NCI-H526 treated with DMSO at 0.1 percent for 48 hours (cell line): ENCODE results near the gene TRIM32.

Experiments
- DNase-seq: peaks from one replicate; lab custom pipeline; 2025; lab: John Stamatoyannopoulos, UW

TRIM32 gene, protein sequence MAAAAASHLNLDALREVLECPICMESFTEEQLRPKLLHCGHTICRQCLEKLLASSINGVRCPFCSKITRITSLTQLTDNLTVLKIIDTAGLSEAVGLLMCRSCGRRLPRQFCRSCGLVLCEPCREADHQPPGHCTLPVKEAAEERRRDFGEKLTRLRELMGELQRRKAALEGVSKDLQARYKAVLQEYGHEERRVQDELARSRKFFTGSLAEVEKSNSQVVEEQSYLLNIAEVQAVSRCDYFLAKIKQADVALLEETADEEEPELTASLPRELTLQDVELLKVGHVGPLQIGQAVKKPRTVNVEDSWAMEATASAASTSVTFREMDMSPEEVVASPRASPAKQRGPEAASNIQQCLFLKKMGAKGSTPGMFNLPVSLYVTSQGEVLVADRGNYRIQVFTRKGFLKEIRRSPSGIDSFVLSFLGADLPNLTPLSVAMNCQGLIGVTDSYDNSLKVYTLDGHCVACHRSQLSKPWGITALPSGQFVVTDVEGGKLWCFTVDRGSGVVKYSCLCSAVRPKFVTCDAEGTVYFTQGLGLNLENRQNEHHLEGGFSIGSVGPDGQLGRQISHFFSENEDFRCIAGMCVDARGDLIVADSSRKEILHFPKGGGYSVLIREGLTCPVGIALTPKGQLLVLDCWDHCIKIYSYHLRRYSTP

DNA sequence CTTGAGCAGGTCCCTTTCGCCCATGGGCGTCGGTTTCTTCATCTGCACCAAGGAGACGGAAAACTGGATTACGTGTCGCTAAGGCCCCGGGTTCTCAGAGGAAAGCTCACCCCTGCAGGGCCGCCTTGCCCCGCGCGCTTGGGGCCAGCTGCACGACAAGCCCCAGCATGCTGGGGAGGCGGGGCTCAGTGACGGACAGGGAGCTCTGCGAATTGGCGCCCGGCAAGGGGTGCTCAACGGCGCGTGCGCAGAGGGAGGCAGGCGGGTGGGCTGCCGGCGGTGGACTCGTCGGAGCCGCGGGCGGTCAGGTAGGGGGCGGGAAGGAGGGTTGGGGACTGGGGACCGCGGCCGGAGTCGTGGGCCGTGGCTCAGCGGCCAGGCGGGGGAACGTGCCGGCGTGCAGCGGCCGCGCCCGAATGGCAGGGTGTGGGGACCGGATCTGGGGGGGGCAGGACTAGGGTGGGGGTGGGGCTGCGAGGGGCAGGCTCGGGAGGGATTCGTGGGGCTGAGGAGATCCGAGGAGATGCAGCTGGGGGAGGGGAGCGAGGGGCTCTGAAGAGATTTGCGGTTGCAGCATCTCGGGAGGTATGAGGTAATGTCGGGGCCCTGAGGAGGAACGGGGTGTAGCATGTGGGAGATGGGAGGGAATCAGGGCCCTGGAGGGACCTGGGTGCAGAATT is at the start of gene TRIM32:
TRIM32 (plus strand) TSS at position 232 of the 680 bp plus-strand sequence. CDS start 10,438 bp downstream, outside the sequence.
- peak; percentile 45 for DNase-seq

DNA sequence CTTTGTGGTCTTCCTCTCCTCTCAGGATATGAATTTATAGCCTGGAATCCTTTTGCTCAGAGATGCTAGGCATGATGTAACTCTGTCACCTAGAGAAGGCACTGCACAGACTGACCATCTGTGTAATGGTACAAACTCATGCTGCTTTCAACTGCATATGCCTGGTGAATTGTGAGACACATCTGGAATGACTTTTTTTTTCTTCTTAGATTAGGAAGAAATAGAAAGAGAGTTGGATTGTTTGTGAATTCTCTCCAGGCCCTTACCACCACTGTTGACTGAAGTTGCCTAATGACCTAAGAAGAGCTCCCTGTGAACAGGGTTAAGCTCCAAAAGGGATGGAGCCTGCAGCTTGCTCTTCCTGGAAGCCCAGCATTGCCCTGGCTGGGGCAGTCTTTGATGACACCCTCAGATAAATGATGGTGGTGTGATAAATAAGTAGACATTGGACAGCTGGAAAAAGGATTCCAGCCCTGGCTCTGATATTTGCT is 47.8 kb upstream of the TRIM32 start:
- no peak for DNase-seq

DNA sequence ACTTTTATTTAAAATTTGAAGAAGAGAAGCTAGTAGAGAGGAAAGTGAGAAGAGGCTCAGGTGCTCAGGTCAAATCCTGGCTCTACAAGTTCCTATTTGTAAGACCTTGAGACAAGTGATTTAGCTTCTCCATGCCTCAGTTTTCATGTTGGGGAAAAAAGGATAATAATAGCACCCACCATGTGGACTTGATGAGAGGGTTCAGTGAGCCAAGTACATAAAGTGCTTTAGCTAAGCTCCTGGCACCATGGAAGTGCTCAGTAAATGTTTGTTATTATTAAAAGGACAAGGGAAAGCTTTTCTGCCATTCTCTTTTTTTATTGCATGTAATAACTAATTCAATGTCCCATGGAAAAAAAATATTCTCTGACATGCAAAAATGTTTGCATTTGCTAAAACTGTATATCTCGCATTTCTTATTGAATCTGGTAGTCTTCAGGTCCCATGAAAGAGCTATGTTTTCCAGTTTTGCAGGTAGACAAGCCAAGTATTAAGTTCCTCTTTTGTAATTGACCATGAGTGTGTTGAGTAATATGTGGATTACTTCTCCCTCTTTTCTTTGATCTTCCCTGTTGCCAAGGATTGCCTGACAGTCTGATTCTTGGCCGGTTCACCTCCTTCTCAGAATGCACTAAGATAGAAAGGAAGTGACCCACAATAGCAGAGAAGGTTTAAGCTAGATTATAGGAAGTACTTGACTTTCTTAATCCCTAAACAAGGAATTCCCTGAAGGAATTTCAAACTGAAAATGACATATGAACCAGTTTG is 45.6 kb upstream of the TRIM32 start:
- DNase-seq = no peak

DNA sequence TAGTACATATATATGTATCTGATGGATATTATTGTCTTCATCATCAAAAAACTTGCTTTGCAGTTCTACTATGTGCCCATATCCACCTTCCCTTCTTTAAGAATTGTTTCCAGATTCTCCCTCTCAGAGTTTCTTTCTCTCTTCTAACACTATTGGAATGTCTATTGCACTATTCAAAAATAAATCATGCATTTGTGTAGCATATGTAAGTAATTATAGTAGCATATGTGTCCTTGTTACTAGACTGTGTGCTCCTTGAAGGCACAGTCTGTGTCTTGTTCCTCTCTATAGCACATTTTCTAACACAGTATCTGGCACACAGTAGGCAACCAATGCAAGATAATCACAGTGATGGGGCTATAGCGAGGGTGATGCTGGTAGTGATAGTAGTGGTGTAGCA is 43.4 kb upstream of the TRIM32 start:
- DNase-seq = no peak

DNA sequence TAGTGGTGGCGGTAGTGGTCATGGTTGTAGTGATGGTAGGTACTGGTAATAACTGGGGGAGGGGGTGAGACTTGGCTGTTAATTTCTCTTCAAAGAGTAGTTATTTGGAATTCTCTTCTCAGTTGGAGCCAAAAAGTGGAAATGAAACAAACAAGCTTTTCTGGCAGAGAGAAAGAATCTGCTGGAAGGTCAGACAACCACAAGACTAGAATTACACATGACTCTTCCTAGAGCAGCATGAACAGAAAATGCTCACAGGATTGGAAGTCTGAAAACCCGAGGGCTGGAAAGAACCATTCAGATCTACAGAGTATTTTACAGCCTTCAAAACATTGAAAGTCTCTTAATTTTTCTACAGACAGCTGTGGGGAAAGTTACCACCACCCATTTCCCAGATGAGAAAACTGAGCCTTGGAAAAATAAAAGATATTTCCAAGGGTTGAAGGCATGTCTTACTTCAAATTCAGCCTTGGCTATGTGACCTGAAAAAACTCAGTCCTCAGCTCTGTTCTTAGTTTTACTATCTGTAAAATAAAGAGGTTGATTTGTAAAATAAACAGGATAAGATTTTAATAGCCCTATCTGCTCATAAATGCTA is 42.9 kb upstream of the TRIM32 start:
- DNase-seq = no peak

DNA sequence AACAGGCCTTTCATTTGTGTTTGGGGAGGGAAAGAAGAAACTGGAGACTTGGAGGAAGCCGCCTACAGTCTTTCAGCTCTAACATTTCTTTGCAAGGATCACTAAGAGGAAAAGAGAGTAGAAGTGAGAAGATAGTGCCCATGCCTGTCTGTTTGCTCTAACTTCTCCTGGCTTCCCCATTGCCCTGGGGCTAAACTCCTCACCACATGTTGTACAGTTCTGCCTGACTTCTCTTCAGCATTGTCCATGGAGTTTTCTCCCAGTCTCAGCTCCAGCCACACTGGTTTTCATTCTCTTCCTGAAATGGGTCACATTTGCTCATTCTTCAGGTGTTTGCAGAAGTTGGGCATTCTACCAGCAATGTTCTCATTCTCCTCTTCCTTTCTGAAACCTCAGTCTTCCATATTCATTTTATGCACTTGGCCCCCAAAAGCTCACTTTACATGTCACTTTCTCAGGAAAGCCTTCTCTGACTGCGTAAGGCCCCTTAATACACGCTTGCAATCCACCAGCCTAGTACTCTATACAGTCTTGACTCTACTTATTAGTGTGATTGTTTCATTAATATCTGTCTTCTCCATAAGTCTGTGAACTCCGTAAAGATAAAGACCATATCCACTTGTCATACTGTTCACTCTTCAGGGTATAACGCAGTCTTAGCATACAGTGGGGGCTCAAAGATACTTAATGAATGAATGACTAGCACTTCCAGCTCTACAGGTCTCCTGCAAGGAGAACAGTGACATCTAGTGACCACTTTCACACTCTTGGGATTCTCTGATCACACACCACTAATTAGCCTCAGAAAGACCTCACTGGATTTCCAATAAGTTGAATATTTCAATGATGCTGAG is 40.2 kb upstream of the TRIM32 start:
- DNase-seq = no peak

DNA sequence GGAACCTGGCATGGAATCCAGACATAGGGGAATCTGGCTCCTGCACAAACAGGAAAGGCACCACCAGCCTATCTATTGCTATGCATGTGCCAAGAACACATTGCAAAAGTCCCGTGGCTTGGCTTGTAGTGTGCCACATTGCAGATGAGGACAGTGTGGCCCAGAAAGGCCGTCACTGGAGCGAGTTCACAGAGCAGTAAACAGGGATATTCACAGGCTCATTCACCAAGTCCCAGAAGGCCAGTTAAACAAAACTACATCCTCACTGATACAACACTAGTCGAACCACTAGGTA is 39.6 kb upstream of the TRIM32 start:
- no peak for DNase-seq

DNA sequence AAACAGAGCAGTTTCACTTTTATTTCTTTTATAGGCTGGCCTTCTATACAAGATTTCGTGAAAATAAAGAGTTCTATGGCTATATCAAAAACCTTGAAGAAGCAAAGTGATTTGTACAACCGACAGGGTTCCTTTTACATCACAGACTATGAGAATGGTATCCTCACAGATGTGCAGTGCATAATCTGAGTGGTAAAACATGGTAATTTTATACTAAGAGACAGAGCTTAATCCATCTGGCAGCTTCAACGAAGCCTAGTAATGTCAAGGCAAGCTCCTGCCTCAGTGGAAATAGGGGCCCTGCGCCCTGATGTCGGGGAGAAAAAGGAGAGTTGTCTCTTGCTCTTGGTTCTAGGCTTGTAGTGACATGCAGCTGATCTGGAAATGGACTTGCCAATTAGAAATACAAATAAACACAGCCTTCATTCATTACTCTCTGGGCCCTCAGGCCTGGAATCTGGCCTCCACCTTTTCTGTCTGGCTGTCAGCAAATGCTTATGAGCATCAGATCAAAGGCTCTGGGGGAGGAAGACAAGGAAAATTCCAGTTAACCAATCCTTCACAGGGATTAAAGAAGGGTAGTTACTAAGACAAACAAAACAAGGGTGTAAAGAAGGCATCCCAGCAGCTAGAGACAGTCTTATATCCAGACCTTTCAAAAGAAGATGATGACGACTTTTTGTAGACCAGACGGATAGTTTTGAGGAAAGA is 33.6 kb upstream of the TRIM32 start:
- no peak for DNase-seq

DNA sequence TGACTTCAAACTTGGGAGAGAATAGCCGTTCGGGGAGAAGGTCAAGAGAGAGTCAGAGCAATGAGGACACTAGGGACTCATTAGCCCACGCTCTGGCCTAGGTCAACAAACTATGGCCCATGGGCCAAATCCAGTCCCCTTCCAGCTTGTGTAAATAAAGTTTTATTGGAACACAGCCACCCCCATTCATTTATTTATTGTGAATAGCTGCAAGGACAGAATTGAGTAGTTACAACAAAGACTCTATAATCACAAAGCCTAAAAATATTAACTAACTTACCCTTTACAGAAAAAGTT is 33.1 kb upstream of the TRIM32 start:
- DNase-seq = no peak

DNA sequence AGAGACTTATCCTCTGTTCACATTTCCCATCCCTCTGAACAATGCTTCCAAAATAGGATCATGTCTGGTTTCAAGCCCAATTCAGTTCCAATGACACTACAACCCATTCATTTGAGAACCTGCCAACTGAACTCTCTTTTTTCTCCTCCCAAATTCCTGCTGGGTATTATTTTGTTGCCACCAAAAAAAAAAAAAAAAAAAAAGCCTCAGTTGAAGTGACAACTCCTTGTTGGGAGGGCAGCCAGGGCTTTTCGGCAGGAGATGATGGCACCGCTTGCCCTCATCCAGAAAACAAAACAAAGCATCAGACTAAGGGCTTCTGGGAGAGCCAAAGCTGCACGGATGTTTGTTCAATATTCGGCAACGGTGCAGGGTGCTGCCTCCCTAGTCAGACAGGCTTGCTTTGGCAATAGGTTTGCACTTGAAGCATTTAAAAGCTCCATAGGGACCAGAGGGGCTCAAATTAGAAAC is 30.6 kb upstream of the TRIM32 start:
- no peak for DNase-seq

DNA sequence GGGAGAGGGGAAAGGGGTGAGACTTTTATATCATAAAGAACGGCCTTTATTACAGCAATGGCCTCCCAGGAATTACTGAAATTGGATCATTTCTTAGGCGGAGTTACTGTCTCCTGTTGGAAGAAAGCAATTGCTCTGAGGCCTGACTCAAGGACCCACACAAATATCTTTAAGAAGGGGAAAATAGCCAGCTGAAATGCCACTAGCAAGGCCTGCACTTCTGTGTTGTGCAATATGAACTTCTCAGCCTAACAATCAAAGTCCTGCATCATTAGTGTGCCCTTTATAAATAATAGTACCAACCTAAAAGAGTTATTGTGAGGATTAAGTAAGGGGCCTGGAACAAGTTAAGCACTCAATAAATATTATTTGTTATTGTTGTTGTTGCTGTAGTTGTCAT is 30.1 kb upstream of the TRIM32 start:
- no peak for DNase-seq

DNA sequence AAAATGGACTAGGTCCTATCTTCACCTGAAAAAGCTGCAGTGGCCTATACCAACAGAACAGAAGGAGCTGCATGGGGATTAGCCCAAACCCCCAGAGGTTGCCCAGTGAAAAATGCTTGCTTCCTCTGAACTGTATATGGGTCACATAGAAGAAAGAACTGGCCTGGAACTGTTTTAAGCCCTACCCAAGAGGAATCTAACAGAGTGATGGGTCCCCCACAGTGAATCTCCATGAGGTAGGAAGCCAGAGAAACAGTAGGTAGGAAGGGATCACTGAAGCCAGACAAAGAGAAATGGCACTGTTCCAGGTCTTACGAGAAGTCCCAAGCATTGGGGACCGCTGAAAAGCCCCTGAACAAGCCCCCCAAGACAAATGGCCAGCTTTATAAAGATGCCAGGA is 28.8 kb upstream of the TRIM32 start:
- no peak for DNase-seq

DNA sequence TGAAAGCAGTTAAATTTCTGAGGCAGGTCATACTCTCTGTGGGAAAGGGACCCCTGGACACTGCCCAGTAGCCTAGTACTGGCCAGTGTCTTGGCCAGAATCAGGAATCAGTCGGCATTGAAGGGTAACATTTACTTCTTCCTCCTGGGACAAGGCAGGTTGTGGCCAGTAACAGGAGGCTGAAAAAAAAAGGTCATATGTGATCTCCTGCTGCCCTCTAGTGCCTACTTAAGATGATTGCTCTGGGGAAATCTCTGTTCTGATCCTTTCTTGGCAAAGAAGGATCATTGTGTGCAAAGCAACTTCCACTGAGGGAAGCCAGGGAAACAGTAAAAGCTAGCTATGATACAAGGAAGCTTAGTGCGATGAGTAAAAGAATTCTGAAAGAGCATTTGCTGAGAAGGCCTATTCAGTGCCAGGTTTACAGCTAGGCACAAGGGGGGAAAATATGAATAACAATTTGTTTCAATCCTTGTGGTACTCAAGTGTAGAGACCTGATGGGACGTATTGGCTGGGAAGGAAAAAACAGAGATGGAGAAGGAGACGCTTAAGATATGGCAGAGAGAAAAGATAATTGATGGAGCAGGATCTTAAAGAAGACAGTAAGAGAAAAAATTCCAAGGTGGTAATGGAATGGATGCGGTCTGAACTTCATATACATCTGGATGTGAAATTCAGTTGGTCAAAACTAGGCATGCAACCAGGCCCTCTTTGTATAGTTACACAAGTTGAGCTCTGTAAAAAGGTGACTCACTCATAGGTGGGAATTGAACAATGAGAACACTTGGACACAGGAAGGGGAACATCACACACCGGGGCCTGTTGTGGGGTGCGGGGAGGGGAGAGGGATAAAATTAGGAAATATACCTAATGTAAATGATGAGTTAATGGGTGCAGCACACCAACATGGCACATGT is 25.8 kb upstream of the TRIM32 start:
- DNase-seq = peak; percentile 30

DNA sequence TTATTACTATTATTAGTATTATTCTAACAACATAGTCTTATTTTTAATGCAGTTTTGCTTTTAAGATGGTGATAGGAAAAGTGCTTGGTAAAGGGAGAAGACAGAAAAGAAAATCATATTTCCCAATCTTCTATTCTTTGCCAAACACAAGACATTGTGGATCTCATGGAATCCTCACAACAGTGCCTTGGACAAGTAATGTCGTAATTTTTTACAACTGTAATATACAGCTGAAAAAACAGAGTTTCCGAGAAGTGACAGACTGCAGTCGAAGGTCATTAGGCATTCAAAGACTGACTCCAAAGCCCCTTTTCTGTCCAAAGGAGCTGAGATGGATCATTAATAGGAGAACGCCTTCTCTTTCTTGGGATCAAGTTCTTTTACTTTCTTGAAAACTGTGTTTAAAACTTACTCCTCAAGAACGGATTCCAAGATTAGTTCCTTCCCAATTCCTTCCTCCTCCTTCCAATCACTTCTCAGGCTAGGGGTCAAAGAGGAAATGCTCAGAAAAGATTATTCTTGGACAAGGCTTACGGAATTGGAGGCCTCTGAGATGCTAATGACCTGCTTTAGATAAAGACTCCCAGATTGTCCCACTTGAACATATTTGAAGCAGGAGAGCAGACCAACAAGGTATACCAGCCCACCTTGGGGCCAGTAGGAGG is 24.3 kb upstream of the TRIM32 start:
- DNase-seq = no peak

DNA sequence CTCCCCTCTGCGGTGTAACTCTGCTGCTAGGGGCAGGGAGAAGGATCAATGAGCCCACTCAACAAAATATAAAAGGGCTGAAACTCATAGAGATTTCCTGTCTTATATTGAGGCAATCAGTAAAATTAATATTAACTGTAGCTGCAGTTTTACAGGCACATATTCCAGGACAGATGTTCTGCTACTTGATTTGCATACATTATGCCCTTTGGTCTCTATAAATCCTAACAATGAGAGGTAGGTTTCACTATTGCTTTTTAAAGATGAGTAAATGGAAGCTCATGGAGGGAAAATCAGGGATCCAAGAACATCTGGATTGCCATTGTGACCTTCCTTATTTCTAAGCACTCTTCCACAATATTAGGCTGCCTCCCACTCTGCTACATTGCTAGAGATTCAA is 23.5 kb upstream of the TRIM32 start:
- no peak for DNase-seq

DNA sequence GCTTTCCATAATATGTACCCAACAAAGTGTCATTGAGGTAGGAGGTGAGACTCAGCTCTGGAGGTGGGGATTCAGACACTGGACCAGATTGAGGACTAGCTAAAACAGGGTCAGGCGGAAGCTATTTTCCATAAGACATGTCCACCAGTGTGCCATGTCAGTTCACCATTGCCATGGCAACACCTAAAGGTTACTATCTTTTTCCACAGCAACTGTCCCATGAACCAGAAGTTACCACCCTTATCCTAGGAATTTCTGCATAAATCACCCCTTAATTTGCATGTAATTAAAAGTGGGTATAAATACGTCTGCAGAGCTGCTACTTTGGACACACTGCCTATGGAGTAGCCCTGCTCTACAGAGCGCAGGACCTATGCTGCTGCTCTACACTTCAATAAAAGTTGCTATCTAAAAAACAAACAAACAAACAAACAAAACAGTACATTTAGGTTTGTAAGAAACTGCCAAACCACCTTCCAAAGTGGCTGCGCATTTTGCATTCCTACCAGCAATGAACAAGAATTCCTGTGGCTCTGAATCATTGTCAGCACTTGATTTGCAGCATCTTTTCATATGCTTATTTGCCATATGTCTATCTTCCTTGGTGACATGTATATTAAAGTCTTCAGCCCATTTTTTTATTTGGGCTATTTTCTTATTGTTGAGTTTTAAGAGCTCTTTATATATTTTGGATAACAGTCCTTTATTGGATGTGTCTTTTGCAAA is 18.0 kb upstream of the TRIM32 start:
- DNase-seq = no peak

DNA sequence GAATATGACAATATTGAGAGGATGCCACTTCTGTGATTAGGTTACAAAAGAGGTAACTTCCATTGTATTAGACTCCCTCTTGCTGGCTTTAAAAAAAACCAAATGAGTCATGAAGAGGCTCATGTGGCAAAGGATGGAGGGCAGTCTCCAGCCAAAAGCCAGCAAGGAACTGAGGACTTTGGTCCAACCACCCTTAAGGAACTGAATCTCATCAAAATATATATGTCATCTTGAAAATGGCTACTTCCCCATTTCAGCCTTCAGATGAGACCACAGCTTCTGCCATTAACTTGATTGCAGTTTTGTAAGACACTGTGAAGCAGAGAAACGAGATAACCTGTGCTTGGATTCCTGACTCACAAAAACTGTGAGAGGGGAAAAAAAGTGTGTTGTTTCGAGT is 15.5 kb upstream of the TRIM32 start:
- no peak for DNase-seq

DNA sequence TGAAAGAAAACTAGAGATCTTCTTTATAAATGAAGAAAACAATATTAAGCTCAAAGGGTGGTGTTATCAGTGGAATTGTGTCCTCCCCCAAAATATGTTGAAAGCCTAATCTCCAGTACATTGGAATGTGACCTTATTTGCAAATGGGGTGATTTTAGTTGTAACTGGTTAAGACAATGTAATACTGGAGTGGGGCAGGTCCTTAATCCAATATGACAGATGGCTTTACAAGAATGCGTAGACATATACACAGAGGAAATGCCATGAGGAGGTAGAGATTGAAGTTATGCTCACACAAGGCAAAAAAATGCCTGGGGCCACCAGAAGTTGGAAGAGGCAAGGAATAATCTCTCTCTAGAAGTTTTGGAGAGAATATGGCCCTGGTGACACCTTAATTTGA is 13.7 kb upstream of the TRIM32 start:
- DNase-seq = no peak
